Effector memory CD8-positive, alpha-beta T cell (primary cell): ENCODE measurements around the gene MPP2.
"Not testable (repeated sequence)": the region's sequence is repeated elsewhere in the genome, so short reads cannot be mapped to it uniquely, and the experiment has no call there.

Experiments used
- ATAC-seq: fragments of 150-1000 bp; cut with Tn5 transposase; replicated peaks from 2 replicates; pipeline ENCODE4 v1.10.0; 2021; ENCODE audit warnings: mild to moderate bottlenecking, moderate library complexity
- DNase-seq, 3 experiments: peaks; one replicate each; pipeline ENCODE4 v3.0.0; 2021
- H3K27ac Mint-ChIP-seq, 2 donors: one replicate each; pipeline ENCODE4 v1.8.0; 2022; ENCODE audit warnings: mild to moderate bottlenecking in 2 of 2, mixed read lengths in 2 of 2, moderate library complexity in 2 of 2
- H3K27me3 Mint-ChIP-seq, 2 donors: one replicate each; pipeline ENCODE4 v1.8.0; 2022; ENCODE audit warnings: mixed read lengths in 2 of 2
- H3K36me3 Mint-ChIP-seq: one replicate; pipeline ENCODE4 v1.8.0; 2022; ENCODE audit warnings: mild to moderate bottlenecking, moderate library complexity, mixed read lengths; ENCODE audit not compliant: insufficient read depth
- H3K4me1 Mint-ChIP-seq, 2 donors: one replicate each; pipeline ENCODE4 v1.8.0; 2022; ENCODE audit warnings: low read depth in 2 of 2, mixed read lengths in 2 of 2
- H3K4me3 Mint-ChIP-seq, 2 donors: one replicate each; pipeline ENCODE4 v1.8.0; 2022; ENCODE audit warnings: mild to moderate bottlenecking in 2 of 2, mixed read lengths in 2 of 2, moderate library complexity in 2 of 2
- H3K9me3 Mint-ChIP-seq, 2 donors: one replicate each; pipeline ENCODE4 v1.8.0; 2022; ENCODE audit warnings: mixed read lengths in 2 of 2

Gene MPP2

DNA sequence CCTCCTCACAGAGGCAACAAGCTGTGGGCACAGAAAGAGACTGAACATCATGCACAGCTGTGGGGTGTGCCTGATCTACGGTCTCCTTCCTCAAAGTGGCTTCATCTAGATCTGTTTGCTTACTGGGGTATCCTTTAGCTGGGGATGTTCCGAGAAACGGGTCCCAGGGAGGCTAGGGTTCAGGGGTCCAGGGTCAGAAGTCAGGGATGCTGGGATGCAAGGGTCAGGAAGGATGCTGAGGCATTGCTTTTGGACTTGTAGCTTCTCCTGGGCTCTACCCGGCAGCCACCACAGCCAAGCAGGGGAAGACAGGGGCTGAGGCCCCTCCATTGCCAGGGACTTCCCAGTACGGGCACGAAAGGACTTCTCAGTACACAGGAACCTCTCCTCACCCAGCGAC is 53.8 kb downstream of the MPP2 start:
- ATAC-seq (no peak), DNase-seq (no peak)
- Mint-ChIP-seq H3K36me3 (no peaks in the 10 kb centered on the region), H3K4me1 (no peaks in the 10 kb centered on the region), H3K9me3 (no peaks in the 10 kb centered on the region), H3K27ac (no peak overlapping the region), H3K4me3 (no peak overlapping the region), H3K27me3 (peaks cover 53 to 92% of the 10 kb centered on the region in 2 donors)

DNA sequence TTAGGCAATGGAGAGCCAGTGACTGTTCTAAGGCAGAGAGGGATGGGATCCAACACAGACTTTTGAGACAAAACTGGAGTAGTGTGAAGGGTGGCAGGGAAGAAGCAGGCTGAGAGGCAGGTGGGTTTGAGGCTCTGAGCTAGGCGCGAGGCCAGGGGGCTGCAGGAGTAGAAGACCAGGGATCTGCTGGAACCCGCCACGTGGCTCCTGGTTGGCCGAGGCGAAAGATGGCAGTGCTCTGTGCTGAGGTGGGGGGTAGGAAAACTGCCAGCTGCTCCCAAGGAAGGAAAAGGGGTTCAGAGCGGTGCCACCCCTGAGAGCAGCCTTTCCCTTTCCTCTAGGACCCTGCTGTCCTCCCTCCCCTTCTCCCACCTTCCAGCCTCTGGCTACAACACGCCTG is 54.8 kb downstream of the MPP2 start:
- DNase-seq (no peak), ATAC-seq (no peak)
- no peaks in the 10 kb centered on the region for H3K9me3 Mint-ChIP-seq
- H3K27ac Mint-ChIP-seq, result no peak overlapping the region
- H3K27me3 Mint-ChIP-seq, result peaks cover 56 to 92% of the 10 kb centered on the region in 2 donors
- no peaks in the 10 kb centered on the region for H3K4me1 Mint-ChIP-seq
- no peak overlapping the region for H3K4me3 Mint-ChIP-seq
- no peaks in the 10 kb centered on the region for H3K36me3 Mint-ChIP-seq

DNA sequence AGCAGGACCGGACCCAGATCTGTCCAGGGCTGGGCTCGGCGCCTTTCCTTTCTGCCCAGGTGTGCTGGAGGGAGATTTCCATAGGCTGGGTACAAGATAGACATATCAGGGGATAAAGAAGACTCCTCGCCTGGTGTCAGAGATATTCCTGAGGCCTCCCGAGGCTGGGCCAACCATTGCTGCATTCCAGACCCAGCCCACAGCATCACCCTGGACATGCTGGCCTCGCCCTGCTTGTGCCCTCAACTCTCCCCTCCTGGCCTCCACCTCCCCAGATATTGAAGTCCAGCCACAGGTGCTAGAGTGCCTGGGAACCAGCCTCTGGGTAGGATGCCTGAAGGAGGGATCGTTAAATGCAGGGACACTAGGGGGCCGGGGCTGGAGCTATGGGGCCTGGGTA is 58.2 kb downstream of the MPP2 start:
- no peak for DNase-seq
- no peak overlapping the region for H3K4me3 Mint-ChIP-seq
- H3K4me1 Mint-ChIP-seq, result peaks cover 0 to 7% of the 10 kb centered on the region in 2 donors
- H3K36me3 Mint-ChIP-seq, result no peaks in the 10 kb centered on the region
- no peaks in the 10 kb centered on the region for H3K9me3 Mint-ChIP-seq
- no peak overlapping the region for H3K27ac Mint-ChIP-seq
- peaks cover 51 to 90% of the 10 kb centered on the region in 2 donors for H3K27me3 Mint-ChIP-seq
- ATAC-seq, result no peak

DNA sequence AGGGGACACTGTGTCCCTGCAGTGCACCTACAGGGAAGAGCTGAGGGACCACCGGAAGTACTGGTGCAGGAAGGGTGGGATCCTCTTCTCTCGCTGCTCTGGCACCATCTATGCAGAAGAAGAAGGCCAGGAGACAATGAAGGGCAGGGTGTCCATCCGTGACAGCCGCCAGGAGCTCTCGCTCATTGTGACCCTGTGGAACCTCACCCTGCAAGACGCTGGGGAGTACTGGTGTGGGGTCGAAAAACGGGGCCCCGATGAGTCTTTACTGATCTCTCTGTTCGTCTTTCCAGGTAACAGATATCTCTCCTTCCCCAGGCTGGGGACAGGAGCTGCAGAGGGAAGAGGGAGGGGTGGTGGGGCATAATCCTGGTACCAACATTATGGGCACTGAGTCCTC is 58.7 kb downstream of the MPP2 start:
- DNase-seq (no peak), ATAC-seq (no peak)
- Mint-ChIP-seq H3K27ac (no peak overlapping the region), H3K4me1 (peaks cover 0 to 7% of the 10 kb centered on the region in 2 donors), H3K36me3 (no peaks in the 10 kb centered on the region), H3K4me3 (no peak overlapping the region), H3K27me3 (peaks cover 51 to 85% of the 10 kb centered on the region in 2 donors), H3K9me3 (no peaks in the 10 kb centered on the region)

DNA sequence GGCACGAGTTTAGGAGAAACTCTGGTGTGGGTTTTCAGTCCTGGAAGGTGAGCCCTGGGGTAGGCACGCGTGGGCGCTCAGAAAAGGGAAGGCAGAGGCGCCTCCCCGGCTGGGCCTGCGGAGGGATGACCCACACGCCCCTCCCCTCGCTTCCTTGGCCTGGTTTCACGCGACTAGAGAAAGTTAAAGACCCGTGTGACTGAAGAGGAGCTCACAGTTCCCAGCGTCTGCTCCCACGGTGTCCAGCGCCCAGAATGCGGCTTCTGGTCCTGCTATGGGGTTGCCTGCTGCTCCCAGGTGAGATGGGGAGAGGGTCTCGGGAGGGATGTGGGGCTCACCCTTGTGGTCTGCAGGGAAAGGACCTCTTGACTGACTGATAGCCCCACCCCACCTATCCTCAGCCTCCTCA is 60.4 kb downstream of the MPP2 start, which contains the start of gene CD300LG:
Gene CD300LG, plus strand, starts transcription at position 214 of the 409 bp plus-strand sequence. Its CDS starts 41 bp downstream, at position 255.
- Mint-ChIP-seq H3K27ac (no peak within 1 kb of the TSS), H3K4me1 (peaks cover 0 to 7% of the 10 kb centered on the region in 2 donors), H3K4me3 (no peak within 1 kb of the TSS), H3K9me3 (peaks cover 0 to 2% of the 10 kb centered on the region in 2 donors), H3K36me3 (no peaks in the 10 kb centered on the region), H3K27me3 (peaks cover 42 to 69% of the 10 kb centered on the region in 2 donors)
- ATAC-seq (no peak), DNase-seq (no peak)

- peaks cover 0 to 7% of the 10 kb centered on the region in 2 donors for H3K4me1 Mint-ChIP-seq
- no peaks in the 10 kb centered on the region for H3K36me3 Mint-ChIP-seq
- H3K27ac Mint-ChIP-seq, result no peak overlapping the region
- DNase-seq (peak; percentile 71 to 81 (median 74)), ATAC-seq (peak; percentile 100)
- peaks cover 35 to 66% of the 10 kb centered on the region in 2 donors for H3K27me3 Mint-ChIP-seq
- peaks cover 0 to 2% of the 10 kb centered on the region in 2 donors for H3K9me3 Mint-ChIP-seq
- H3K4me3 Mint-ChIP-seq, result no peak overlapping the region
Measured at GRCh38 chr17:43846221-43846712, 61.1 kb downstream of the MPP2 start.

DNA sequence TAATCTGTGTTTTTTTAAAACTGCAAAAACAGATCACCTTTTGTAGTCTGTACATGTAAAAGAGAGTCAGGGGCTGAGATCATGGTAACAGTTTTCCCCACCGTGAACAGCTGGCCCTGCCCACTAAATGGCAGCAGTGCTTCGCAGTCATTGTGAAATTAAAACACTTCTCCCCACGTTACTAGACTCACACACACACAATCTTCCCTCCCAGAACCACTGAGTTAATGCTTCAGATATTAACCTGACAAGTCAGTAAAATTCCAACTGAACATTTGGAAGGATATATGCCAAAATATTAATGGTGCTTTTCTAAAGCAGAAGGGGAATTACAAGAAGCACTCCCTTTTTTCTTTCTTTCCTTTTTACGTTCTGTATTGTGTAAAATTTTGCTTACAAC is 61.6 kb downstream of the MPP2 start:
- Mint-ChIP-seq H3K36me3 (no peaks in the 10 kb centered on the region), H3K27ac (no peak overlapping the region), H3K4me1 (peaks cover 0 to 7% of the 10 kb centered on the region in 2 donors), H3K27me3 (peaks cover 33 to 66% of the 10 kb centered on the region in 2 donors), H3K9me3 (peaks cover 0 to 2% of the 10 kb centered on the region in 2 donors), H3K4me3 (no peak overlapping the region)
- DNase-seq (no peak), ATAC-seq (no peak)

DNA sequence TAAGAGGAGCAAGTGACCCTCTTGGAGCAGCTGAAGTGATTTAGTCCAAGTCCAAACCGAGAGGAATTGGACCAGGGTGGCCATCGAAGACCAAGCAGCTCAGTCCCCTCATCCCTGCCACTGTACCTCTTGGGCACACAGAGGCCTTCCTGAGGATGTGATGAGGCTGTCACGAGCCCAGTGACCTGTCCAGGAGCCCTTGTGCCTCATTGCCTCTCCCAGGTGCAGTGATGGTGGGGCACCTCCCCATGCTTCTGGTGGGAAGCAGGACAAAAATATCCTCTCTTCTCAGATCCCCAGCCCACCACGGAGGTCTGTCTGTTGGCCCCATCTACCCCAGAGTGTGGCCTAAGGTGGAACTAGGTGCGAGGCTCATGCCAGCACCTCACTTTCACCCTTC is 63.1 kb downstream of the MPP2 start:
- no peaks in the 10 kb centered on the region for H3K36me3 Mint-ChIP-seq
- peaks cover 0 to 7% of the 10 kb centered on the region in 2 donors for H3K4me1 Mint-ChIP-seq
- H3K4me3 Mint-ChIP-seq, result no peak overlapping the region
- DNase-seq (no peak), ATAC-seq (no peak)
- peaks cover 0 to 2% of the 10 kb centered on the region in 2 donors for H3K9me3 Mint-ChIP-seq
- no peak overlapping the region for H3K27ac Mint-ChIP-seq
- peaks cover 31 to 69% of the 10 kb centered on the region in 2 donors for H3K27me3 Mint-ChIP-seq

DNA sequence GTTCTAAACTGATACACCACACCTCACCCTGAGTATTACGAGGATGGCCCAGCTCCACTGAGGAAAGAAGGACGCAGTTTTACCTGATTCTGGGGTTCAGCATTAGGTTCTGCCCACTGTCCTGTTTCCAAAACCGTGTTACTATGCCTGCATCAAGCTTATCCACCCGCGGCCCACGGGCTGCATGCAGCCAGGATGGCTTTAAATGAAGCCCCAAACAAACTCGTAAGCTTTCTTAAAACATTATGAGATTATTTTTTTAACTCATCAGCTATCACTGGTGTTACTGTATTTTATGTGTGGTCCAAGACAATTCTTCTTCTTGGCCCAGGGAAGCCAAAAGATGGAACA is 64.4 kb downstream of the MPP2 start:
- H3K36me3 Mint-ChIP-seq, result no peaks in the 10 kb centered on the region
- DNase-seq, result no peak
- H3K4me1 Mint-ChIP-seq, result peaks cover 0 to 7% of the 10 kb centered on the region in 2 donors
- H3K4me3 Mint-ChIP-seq, result no peak overlapping the region
- peaks cover 0 to 2% of the 10 kb centered on the region in 2 donors for H3K9me3 Mint-ChIP-seq
- ATAC-seq, result no peak
- H3K27ac Mint-ChIP-seq, result no peak overlapping the region
- H3K27me3 Mint-ChIP-seq, result peaks cover 24 to 69% of the 10 kb centered on the region in 2 donors

GRCh38 chr17:43842091-43842974 is 65.0 kb downstream of the MPP2 start:
- H3K27ac Mint-ChIP-seq, H3K4me3 Mint-ChIP-seq, H3K4me1 Mint-ChIP-seq, H3K9me3 Mint-ChIP-seq, ATAC-seq, DNase-seq, H3K36me3 Mint-ChIP-seq: not testable (repeated sequence)
- peaks cover 25 to 69% of the 10 kb centered on the region in 2 donors for H3K27me3 Mint-ChIP-seq

DNA sequence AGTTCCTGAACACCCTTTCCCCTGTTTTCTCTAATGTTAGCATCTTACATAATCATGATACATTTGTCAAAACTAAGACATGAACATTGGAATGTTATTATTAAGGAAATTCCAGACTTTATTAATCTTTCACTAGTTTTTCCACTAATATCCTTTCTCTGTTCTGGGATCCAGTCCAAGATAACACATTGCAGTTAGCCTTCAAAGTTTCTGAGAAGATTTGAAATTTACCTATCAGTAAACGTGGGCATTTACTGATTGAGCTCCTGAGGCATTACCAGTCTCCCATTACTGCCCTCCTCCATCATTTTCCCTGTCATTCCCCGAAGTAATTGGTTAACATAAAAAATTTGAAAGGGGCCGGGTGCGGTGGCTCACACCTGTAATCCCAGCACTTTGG is 66.1 kb downstream of the MPP2 start:
- DNase-seq (no peak), ATAC-seq (no peak)
- no peak overlapping the region for H3K4me3 Mint-ChIP-seq
- no peaks in the 10 kb centered on the region for H3K36me3 Mint-ChIP-seq
- H3K4me1 Mint-ChIP-seq, result peaks cover 0 to 2% of the 10 kb centered on the region in 2 donors
- peaks cover 0 to 2% of the 10 kb centered on the region in 2 donors for H3K9me3 Mint-ChIP-seq
- H3K27me3 Mint-ChIP-seq, result peaks cover 24 to 64% of the 10 kb centered on the region in 2 donors
- no peak overlapping the region for H3K27ac Mint-ChIP-seq

DNA sequence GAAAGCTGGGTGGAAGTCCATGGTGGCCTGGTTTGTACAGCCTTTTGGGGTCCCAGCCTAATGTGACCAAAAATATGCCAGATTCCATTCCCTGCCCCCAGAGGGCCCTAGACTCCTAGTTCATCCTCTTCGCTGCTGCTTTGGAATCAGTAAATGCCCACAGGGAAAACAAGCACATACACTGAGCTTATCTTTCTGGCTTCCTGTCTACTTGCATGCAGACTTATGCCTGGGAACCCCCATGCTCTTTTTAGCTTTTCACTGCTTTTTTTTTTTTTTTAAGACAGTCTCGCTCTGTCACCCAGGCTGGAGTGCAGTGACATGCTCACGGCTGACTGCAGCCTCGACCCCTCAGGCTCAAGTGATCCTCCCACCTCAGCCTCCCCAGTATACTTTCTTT is 66.5 kb downstream of the MPP2 start:
- Mint-ChIP-seq H3K9me3 (peaks cover 0 to 2% of the 10 kb centered on the region in 2 donors), H3K4me3 (no peak overlapping the region), H3K27ac (no peak overlapping the region), H3K27me3 (peaks cover 29 to 64% of the 10 kb centered on the region in 2 donors), H3K36me3 (no peaks in the 10 kb centered on the region), H3K4me1 (no peaks in the 10 kb centered on the region)
- ATAC-seq, result no peak
- no peak for DNase-seq

DNA sequence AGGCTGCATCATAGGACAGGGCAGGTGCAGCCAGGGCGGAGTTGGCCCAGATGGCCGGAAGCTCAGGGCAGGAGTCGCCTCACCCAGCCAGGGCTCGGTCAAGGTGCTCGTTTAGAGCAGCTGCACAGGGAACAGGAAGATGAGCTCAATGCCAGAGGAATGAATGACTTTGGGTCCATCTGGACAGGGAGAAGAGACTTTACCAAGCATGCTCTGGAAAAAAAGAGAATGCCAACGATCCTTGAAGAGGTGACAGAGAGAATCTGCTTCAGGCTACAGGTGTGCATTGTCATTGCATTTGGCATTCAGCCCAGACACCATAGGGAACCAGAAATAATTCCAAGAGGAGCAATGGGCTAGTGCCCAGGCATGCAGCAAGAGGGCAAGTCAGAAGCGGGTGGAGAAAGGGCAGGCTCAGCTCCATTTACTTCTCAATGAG is 67.6 kb downstream of the MPP2 start:
- H3K4me1 Mint-ChIP-seq, result no peaks in the 10 kb centered on the region
- no peaks in the 10 kb centered on the region for H3K36me3 Mint-ChIP-seq
- H3K27ac Mint-ChIP-seq, result no peak overlapping the region
- H3K27me3 Mint-ChIP-seq, result peaks cover 37 to 70% of the 10 kb centered on the region in 2 donors
- ATAC-seq (no peak), DNase-seq (no peak)
- H3K9me3 Mint-ChIP-seq, result peaks cover 0 to 2% of the 10 kb centered on the region in 2 donors
- no peak overlapping the region for H3K4me3 Mint-ChIP-seq

- peaks cover 8 to 12% of the 10 kb centered on the region in 2 donors for H3K4me1 Mint-ChIP-seq
- no peaks in the 10 kb centered on the region for H3K9me3 Mint-ChIP-seq
- no peaks in the 10 kb centered on the region for H3K36me3 Mint-ChIP-seq
- ATAC-seq (no peak), DNase-seq (no peak)
- peaks cover 42 to 66% of the 10 kb centered on the region in 2 donors for H3K27me3 Mint-ChIP-seq
- peak overlapping the region; percentile 84 to 89 for H3K4me3 Mint-ChIP-seq
- no peak overlapping the region for H3K27ac Mint-ChIP-seq
Measured at GRCh38 chr17:43834106-43834505, 73.2 kb downstream of the MPP2 start.
